HEK293T (cell line): ENCODE measurements around the gene GABPB1.

Experiments used
- CTCF ChIA-PET: fragments of 350-600 bp; formaldehyde crosslinking; extraction: SDS; loops from one replicate; lab custom pipeline; 2021; ENCODE audit warnings: antibody characterized with exemption, inconsistent platforms; lab: Yijun Ruan, JAX
- POLR2A ChIA-PET: fragments of 350-600 bp; formaldehyde crosslinking; extraction: SDS; loops from one replicate; lab custom pipeline; 2020; ENCODE audit warnings: antibody characterized with exemption, inconsistent platforms; lab: Yijun Ruan, JAX
- DNase-seq: peaks from one replicate; pipeline ENCODE4 v3.0.0; 2012; ENCODE audit warnings: mixed read lengths; ENCODE audit errors: extremely low spot score
- ARNT ChIP-seq: fragments of 450-650 bp; IDR thresholded peaks from 2 replicates; pipeline ENCODE4 v1.6.1; 2017; ENCODE audit warnings: mild to moderate bottlenecking
- BHLHE40 ChIP-seq: fragments of 450-650 bp; IDR thresholded peaks from 2 replicates; pipeline ENCODE4 v1.6.1; 2016; ENCODE audit warnings: mild to moderate bottlenecking, moderate library complexity, borderline replicate concordance
- CTBP1 ChIP-seq: fragments of 450-650 bp; IDR thresholded peaks from 2 replicates; pipeline ENCODE4 v1.6.1; 2016; ENCODE audit warnings: borderline replicate concordance
- ELF4 ChIP-seq: fragments of 450-650 bp; IDR thresholded peaks from 2 replicates; pipeline ENCODE4 v1.6.1; 2017; ENCODE audit warnings: antibody characterized with exemption
- FOXA1 ChIP-seq: fragments of 450-650 bp; IDR thresholded peaks from 2 replicates; pipeline ENCODE4 v1.6.1; 2016; ENCODE audit warnings: mild to moderate bottlenecking
- FOXK2 ChIP-seq: fragments of 450-650 bp; IDR thresholded peaks from 2 replicates; pipeline ENCODE4 v1.6.1; 2016; ENCODE audit warnings: mild to moderate bottlenecking
- FOXM1 ChIP-seq: fragments of 450-650 bp; IDR thresholded peaks from 2 replicates; pipeline ENCODE4 v1.6.1; 2017; ENCODE audit warnings: mild to moderate bottlenecking, borderline replicate concordance
- HDGF ChIP-seq: fragments of 450-650 bp; IDR thresholded peaks from 2 replicates; pipeline ENCODE4 v1.6.1; 2017; ENCODE audit warnings: antibody characterized with exemption, borderline replicate concordance
- L3MBTL2 ChIP-seq: fragments of 450-650 bp; conservative IDR thresholded peaks from 2 replicates; pipeline ENCODE4 v1.6.1; 2016; ENCODE audit warnings: mild to moderate bottlenecking
- LEF1 ChIP-seq: fragments of 450-650 bp; IDR thresholded peaks from 2 replicates; pipeline ENCODE4 v1.6.1; 2017; ENCODE audit warnings: mild to moderate bottlenecking, borderline replicate concordance
- NFRKB ChIP-seq: fragments of 450-650 bp; IDR thresholded peaks from 2 replicates; pipeline ENCODE4 v1.6.1; 2016; ENCODE audit warnings: mild to moderate bottlenecking, moderate library complexity
- SP1 ChIP-seq: fragments of 450-650 bp; IDR thresholded peaks from 2 replicates; pipeline ENCODE4 v1.6.1; 2017
- SUZ12 ChIP-seq: fragments of 450-650 bp; IDR thresholded peaks from 2 replicates; pipeline ENCODE4 v1.6.1; 2016; ENCODE audit warnings: mild to moderate bottlenecking
- TARDBP ChIP-seq: fragments of 450-650 bp; IDR thresholded peaks from 2 replicates; pipeline ENCODE4 v1.6.1; 2016
- ZNF384 ChIP-seq: fragments of 450-650 bp; IDR thresholded peaks from 2 replicates; pipeline ENCODE4 v1.6.1; 2016
- TF ChIP-seq, protein P1 (sequence below): fragments of 450-650 bp; IDR thresholded peaks from 2 replicates; pipeline ENCODE4 v1.6.1; 2016

The GABPB1 gene

DNA sequence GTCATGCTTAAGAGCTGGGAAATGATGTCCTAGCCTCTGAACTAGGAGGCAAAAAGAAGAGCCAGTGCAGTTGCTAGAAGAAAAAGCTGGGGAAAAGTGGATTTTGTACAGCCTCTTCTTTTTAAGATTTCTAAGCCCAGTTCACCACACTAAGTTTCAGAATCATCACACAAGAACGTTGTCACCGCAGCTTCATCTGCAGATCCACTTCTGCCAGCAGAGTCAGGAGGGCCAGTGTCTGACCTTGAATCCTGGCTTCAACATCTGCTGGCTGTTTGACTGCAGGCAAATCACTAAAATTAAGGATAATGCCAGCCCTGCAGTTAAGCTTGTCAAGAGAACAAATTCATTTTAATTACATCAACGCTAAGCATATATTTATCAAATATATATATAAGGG is 125.7 kb downstream of the GABPB1 start:
- POLR2A ChIA-PET = no interaction called here
- no peak for DNase-seq
- TF ChIP-seq CTBP1 (no peak), NFRKB (no peak), L3MBTL2 (no peak), ELF4 (no peak), BHLHE40 (no peak), ZNF384 (no peak), FOXM1 (no peak), LEF1 (no peak), SP1 (no peak), TARDBP (no peak), FOXA1 (no peak), SUZ12 (no peak), ARNT (no peak), HDGF (no peak), FOXK2 (no peak)
- TF ChIP-seq, protein P1, sequence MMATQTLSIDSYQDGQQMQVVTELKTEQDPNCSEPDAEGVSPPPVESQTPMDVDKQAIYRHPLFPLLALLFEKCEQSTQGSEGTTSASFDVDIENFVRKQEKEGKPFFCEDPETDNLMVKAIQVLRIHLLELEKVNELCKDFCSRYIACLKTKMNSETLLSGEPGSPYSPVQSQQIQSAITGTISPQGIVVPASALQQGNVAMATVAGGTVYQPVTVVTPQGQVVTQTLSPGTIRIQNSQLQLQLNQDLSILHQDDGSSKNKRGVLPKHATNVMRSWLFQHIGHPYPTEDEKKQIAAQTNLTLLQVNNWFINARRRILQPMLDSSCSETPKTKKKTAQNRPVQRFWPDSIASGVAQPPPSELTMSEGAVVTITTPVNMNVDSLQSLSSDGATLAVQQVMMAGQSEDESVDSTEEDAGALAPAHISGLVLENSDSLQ = no peak
- CTCF ChIA-PET = no interaction called here

- ChIA-PET CTCF (no interaction called here), POLR2A (no interaction called here)
- TF ChIP-seq FOXK2 = no peak
- no peak for TF ChIP-seq LEF1
- no peak for TF ChIP-seq ZNF384
- no peak for TF ChIP-seq NFRKB
- TF ChIP-seq CTBP1 = no peak
- no peak for TF ChIP-seq HDGF
- TF ChIP-seq L3MBTL2 = no peak
- TF ChIP-seq, protein P1 = no peak
- TF ChIP-seq TARDBP = no peak
- no peak for TF ChIP-seq ELF4
- TF ChIP-seq FOXM1 = no peak
- no peak for TF ChIP-seq BHLHE40
- no peak for TF ChIP-seq SUZ12
- TF ChIP-seq ARNT = no peak
- TF ChIP-seq SP1 = no peak
- TF ChIP-seq FOXA1 = no peak
- no peak for DNase-seq
Observed at GRCh38 chr15:50228866-50229265, 126.1 kb downstream of the GABPB1 start.

- ChIA-PET CTCF (no interaction called here), POLR2A (interaction anchor here (0.6 kb wide), 1 partner anchor 45 kb away, joined by 3 read pairs; the partner anchor contains the start of gene SLC27A2)
- DNase-seq = no peak
- TF ChIP-seq FOXA1 = no peak
- TF ChIP-seq FOXK2 = no peak
- no peak for TF ChIP-seq NFRKB
- no peak for TF ChIP-seq SP1
- no peak for TF ChIP-seq SUZ12
- TF ChIP-seq L3MBTL2 = no peak
- no peak for TF ChIP-seq TARDBP
- no peak for TF ChIP-seq ZNF384
- TF ChIP-seq ARNT = no peak
- no peak for TF ChIP-seq ELF4
- no peak for TF ChIP-seq BHLHE40
- TF ChIP-seq, protein P1 = no peak
- no peak for TF ChIP-seq LEF1
- TF ChIP-seq HDGF = no peak
- TF ChIP-seq CTBP1 = no peak
- TF ChIP-seq FOXM1 = no peak
Observed at GRCh38 chr15:50227076-50227475, 127.9 kb downstream of the GABPB1 start.

- ChIA-PET CTCF (no interaction called here), POLR2A (interaction anchor here (0.8 kb wide), 1 partner anchor 11 kb away, joined by 3 read pairs; no protein-coding TSS in a partner anchor)
- TF ChIP-seq FOXK2 (no peak), FOXM1 (no peak), ARNT (no peak), BHLHE40 (no peak), SP1 (no peak), TARDBP (no peak), NFRKB (no peak), CTBP1 (no peak), ELF4 (no peak), FOXA1 (no peak), LEF1 (no peak), SUZ12 (no peak), HDGF (no peak), L3MBTL2 (no peak), ZNF384 (no peak)
- TF ChIP-seq, protein P1 = no peak
- DNase-seq = no peak
Observed at GRCh38 chr15:50225938-50226337, 129.1 kb downstream of the GABPB1 start.
